Heart left ventricle (tissue), 16 donors: Measurements from ENCODE around the gene MUC7. TPM values are rescaled to one million over a fixed set of nuclear protein-coding genes. Genes with fewer than 3 reads are reported as not detected.

Experiments used
- ATAC-seq, 4 donors: fragments of 200-7000 bp; cut with Tn5 transposase; one replicate each; pipeline ENCODE4 v1.9.1; 2020 to 2022; ENCODE audit warnings: moderate library complexity in 4 of 4, mild to moderate bottlenecking in 3 of 4, moderate number of reproducible peaks in 1 of 4
- DNase-seq, 5 donors: peaks; one replicate each; pipeline ENCODE4 v3.0.0-alpha.2; 2020
- H3K27ac ChIP-seq, 12 donors: fragments of 200-600 bp; sonication (generic) in 4 of 12; one replicate each; pipeline versions ENCODE4 v1.5.0 to v1.8.0; 2016 to 2022; ENCODE audit warnings: mild to moderate bottlenecking in 2 of 12
- H3K27me3 ChIP-seq, 9 donors: fragments of 200-600 bp; sonication (generic) in 2 of 9; one replicate each; pipeline versions ENCODE4 v1.5.1 to v1.8.0; 2016 to 2022; ENCODE audit warnings: mild to moderate bottlenecking in 3 of 9
- H3K36me3 ChIP-seq, 9 donors: fragments of 200-600 bp; sonication (generic) in 2 of 9; one replicate each; pipeline versions ENCODE4 v1.5.0 to v1.8.0; 2018 to 2022; ENCODE audit warnings: mild to moderate bottlenecking in 2 of 9
- H3K4me1 ChIP-seq, 12 donors: fragments of 200-600 bp; sonication (generic) in 4 of 12; one replicate each; pipeline versions ENCODE4 v1.5.0 to v1.8.0; 2016 to 2022; ENCODE audit warnings: mild to moderate bottlenecking in 3 of 12
- H3K4me3 ChIP-seq, 12 donors: fragments of 200-600 bp; sonication (generic) in 4 of 12; one replicate each; pipeline versions ENCODE4 v1.5.0 to v1.8.0; 2017 to 2022; ENCODE audit warnings: mild to moderate bottlenecking in 9 of 12, moderate library complexity in 4 of 12
- H3K9me3 ChIP-seq, 12 donors: fragments of 200-600 bp; sonication (generic) in 4 of 12; one replicate each; pipeline versions ENCODE4 v1.5.0 to v1.8.0; 2016 to 2022; ENCODE audit warnings: mild to moderate bottlenecking in 1 of 12
- POLR2A ChIP-seq, 2 donors: fragments of 450-650 bp; IDR thresholded peaks; one replicate each; pipeline ENCODE4 v1.6.1; 2017; ENCODE audit warnings: antibody characterized with exemption in 2 of 2, mild to moderate bottlenecking in 2 of 2, moderate library complexity in 2 of 2
- WGBS, 4 donors: extraction: QIAGEN DNeasy Blood & Tissue Kit in 2 of 4; methylation state at CpG; one replicate each; pipeline versions ENCODE4 v1.1.5 to v1.1.7; 2013 to 2018; 5-methylcytosine and 5-hydroxymethylcytosine counted together
- intact Hi-C, 10 donors: fragments of 100-400 bp; cut with DNase I; formaldehyde crosslinking; loops; one replicate each; pipeline versions ENCODE4 v1.11.1 to v1.14.2; 2022
- polyA plus RNA-seq, 2 donors: library from polyadenylated mRNA; stranded (reverse); fragments of 200-250 nt; gene quantifications; one replicate each; pipeline ENCODE4 v1.2.3, GENCODE V29; 2013
- total RNA-seq, 9 donors: library from RNA; depleted of rRNA in 2 of 9; stranded (reverse); fragments of >200 nt in 2 of 9; fragmentation: NEBNext Ultra II Directional in 3 of 9; extraction: Animal tissue kit (Norgen Biotek cat#: 25700) in 3 of 9; gene quantifications; one replicate each; pipeline versions ENCODE4 v1.1.0 to v1.2.4, GENCODE V29; 2016 to 2023
- TF ChIP-seq, protein P1 (sequence below), 12 donors: fragments of 200-600 bp; sonication (generic) in 4 of 12; IDR thresholded peaks; one replicate each; pipeline versions ENCODE4 v1.5.0 to v1.8.0; 2018 to 2022; ENCODE audit warnings: antibody characterized with exemption in 12 of 12, mild to moderate bottlenecking in 5 of 12
- donor health status: ischemic (EF 13 %, LVEDD 7.1; RV severe dilation, severe dysfunction).
- donor health status: healthy with polysubstance abuse.
- donor health status: DM: no; HTN: yes; CAD: no.
- donor health status: DM: no; HTN: no; CAD: no.
- donor health status: ischemic (EF 25% LVEDD 6.9; RV normal size, moderate dysfunction).
- donor health status: ischemic (EF 25% LVEDD 5.7; RV mildly dilated, moderate dysfunction).
- donor health status: healthy.
- donor health status: DM: yes; HTN: yes; CAD: no.
- donor health status: ischemic (EF 35%, LVEDD 5.7; RV mildly dilated, moderate dysfunction).
- donor health status: nonischemic (EF 11% LVEDD 7.7; RV severe dilation, severe dysfunction).
- donor health status: DM: yes; HTN: yes; CAD: no.
- donor health status: PGD.
- donor health status: ischemic (EF 29% LVEDD 5.4; RV normal size, mild dysfunction).
- donor health status: nonischemic (EF 23%, LVEDD 6.1; RV moderate dilation, normal function).

MUC7 gene
- total and polyA plus RNA-seq, 11 donors: not detected

GRCh38 chr4:70442474-70442873, 29.5 kb upstream of the MUC7 start:
- H3K27me3 ChIP-seq: no peaks in the 10 kb centered on the region
- H3K4me3 ChIP-seq: no peak overlapping the region
- intact Hi-C loops: no loop called here
- H3K36me3 ChIP-seq: no peaks in the 10 kb centered on the region
- H3K4me1 ChIP-seq: no peaks in the 10 kb centered on the region
- TF ChIP-seq, protein P1, sequence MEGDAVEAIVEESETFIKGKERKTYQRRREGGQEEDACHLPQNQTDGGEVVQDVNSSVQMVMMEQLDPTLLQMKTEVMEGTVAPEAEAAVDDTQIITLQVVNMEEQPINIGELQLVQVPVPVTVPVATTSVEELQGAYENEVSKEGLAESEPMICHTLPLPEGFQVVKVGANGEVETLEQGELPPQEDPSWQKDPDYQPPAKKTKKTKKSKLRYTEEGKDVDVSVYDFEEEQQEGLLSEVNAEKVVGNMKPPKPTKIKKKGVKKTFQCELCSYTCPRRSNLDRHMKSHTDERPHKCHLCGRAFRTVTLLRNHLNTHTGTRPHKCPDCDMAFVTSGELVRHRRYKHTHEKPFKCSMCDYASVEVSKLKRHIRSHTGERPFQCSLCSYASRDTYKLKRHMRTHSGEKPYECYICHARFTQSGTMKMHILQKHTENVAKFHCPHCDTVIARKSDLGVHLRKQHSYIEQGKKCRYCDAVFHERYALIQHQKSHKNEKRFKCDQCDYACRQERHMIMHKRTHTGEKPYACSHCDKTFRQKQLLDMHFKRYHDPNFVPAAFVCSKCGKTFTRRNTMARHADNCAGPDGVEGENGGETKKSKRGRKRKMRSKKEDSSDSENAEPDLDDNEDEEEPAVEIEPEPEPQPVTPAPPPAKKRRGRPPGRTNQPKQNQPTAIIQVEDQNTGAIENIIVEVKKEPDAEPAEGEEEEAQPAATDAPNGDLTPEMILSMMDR (IDR thresholded peaks at IDR 0.05): no peak
- no peak for TF ChIP-seq POLR2A (IDR thresholded peaks at IDR 0.05)
- no peaks in the 10 kb centered on the region for H3K9me3 ChIP-seq
- DNase-seq: no peak
- no peak overlapping the region for H3K27ac ChIP-seq
- ATAC-seq: no peak

- intact Hi-C loops: no loop called here
- Histone ChIP-seq H3K27me3 (no peaks in the 10 kb centered on the region), H3K4me1 (no peaks in the 10 kb centered on the region), H3K27ac (no peak overlapping the region), H3K4me3 (no peak overlapping the region), H3K36me3 (no peaks in the 10 kb centered on the region), H3K9me3 (no peaks in the 10 kb centered on the region)
- WGBS, 4 donors: 81 to 87% (median 85%) methylated on average over 5 of the region's 5 CpGs
- DNase-seq (no peak), ATAC-seq (no peak)
- TF ChIP-seq, protein P1 (IDR thresholded peaks at IDR 0.05): no peak
- no peak for TF ChIP-seq POLR2A (IDR thresholded peaks at IDR 0.05)
Measured at GRCh38 chr4:70443329-70443728, 28.7 kb upstream of the MUC7 start.

- Histone ChIP-seq H3K4me1 (no peaks in the 10 kb centered on the region), H3K27ac (no peak overlapping the region), H3K36me3 (no peaks in the 10 kb centered on the region), H3K4me3 (no peak overlapping the region), H3K27me3 (no peaks in the 10 kb centered on the region), H3K9me3 (peaks cover 0 to 13% (median 0%) of the 10 kb centered on the region in 12 donors)
- intact Hi-C loops: no loop called here
- 83 to 89% (median 86%) methylated on average over 3 of the region's 3 CpGs for WGBS, 4 donors
- DNase-seq: no peak
- no peak for TF ChIP-seq POLR2A (IDR thresholded peaks at IDR 0.05)
- TF ChIP-seq, protein P1 (IDR thresholded peaks at IDR 0.05): no peak
- ATAC-seq: no peak
Measured at GRCh38 chr4:70449220-70449619, 22.8 kb upstream of the MUC7 start.

DNA sequence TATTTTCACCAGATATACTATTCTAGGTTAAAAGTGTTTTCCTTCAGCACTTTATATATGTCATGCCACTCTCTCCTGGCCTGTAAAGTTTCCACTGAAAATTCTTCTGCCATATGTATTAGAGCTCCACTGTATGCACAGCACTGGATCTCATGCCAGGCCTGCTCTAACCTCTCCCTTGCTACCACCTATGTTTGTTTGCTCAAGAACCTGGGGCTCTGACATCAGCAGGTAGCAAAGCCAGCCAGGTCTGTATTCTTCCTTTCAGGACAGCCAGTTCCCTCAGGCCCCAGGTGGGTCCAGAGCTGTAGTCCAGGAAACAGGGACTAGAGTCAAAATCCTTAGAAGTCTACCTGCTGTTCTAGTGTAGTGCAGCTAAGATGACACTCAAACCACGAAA, 19.1 kb upstream of the MUC7 start:
- intact Hi-C loops: no loop called here
- DNase-seq (no peak), ATAC-seq (no peak)
- H3K27ac ChIP-seq: no peak overlapping the region
- TF ChIP-seq POLR2A (IDR thresholded peaks at IDR 0.05): no peak
- TF ChIP-seq, protein P1 (IDR thresholded peaks at IDR 0.05): no peak
- H3K36me3 ChIP-seq: no peaks in the 10 kb centered on the region
- H3K27me3 ChIP-seq: no peaks in the 10 kb centered on the region
- H3K9me3 ChIP-seq: peaks cover 0 to 13% (median 0%) of the 10 kb centered on the region in 12 donors
- no peaks in the 10 kb centered on the region for H3K4me1 ChIP-seq
- no peak overlapping the region for H3K4me3 ChIP-seq
- 0 to 14% (median 1%) methylated on average over 1 of the region's 1 CpG for WGBS, 4 donors
